Thoracic aorta (tissue), 2 donors: ENCODE measurements around the gene SLC1A1. TPM values are rescaled to one million over a fixed set of nuclear protein-coding genes. Genes with fewer than 3 reads are reported as not detected.
A peak's percentile ranks its signal among the peaks of the same experiment; 100 is the strongest.

Source experiments
- ATAC-seq: fragments of 150-250 bp; one replicate; pipeline ENCODE4 v1.8.0; 2017; ENCODE audit warnings: low read depth; ENCODE audit not compliant: insufficient number of reproducible peaks, low FRiP score
- DNase-seq: peaks from one replicate; pipeline ENCODE4 v3.0.0-alpha.2; 2020; ENCODE audit warnings: low spot score
- H3K27ac ChIP-seq, 2 donors: fragments of 200-600 bp; sonication (generic); 1 replicate in 1 of 2; 2 replicates in 1 of 2; pipeline ENCODE4 v1.5.1; 2016; ENCODE audit warnings: mild to moderate bottlenecking in 2 of 2, moderate library complexity in 2 of 2
- H3K27me3 ChIP-seq: fragments of 200-600 bp; sonication (generic); replicated peaks from 2 replicates; pipeline ENCODE4 v1.6.0; 2016; ENCODE audit warnings: mild to moderate bottlenecking; ENCODE audit not compliant: insufficient read depth
- H3K36me3 ChIP-seq: fragments of 200-600 bp; sonication (generic); one replicate; pipeline ENCODE4 v1.5.1; 2016
- H3K4me1 ChIP-seq, 2 donors: fragments of 200-600 bp; sonication (generic); 1 replicate in 1 of 2; 2 replicates in 1 of 2; pipeline versions ENCODE4 v1.5.1 to v1.6.0; 2016; ENCODE audit warnings: low read depth in 2 of 2, mild to moderate bottlenecking in 1 of 2; ENCODE audit not compliant: control insufficient read depth in 1 of 2
- H3K4me3 ChIP-seq: fragments of 200-600 bp; sonication (generic); 2 replicates; pipeline ENCODE4 v1.5.1; 2016; ENCODE audit warnings: mild to moderate bottlenecking
- H3K9me3 ChIP-seq: fragments of 200-600 bp; sonication (generic); 2 replicates; pipeline ENCODE4 v1.5.1; 2016
- CTCF ChIP-seq: fragments of 200-600 bp; sonication (generic); IDR thresholded peaks from one replicate; pipeline ENCODE4 v1.5.1; 2019; ENCODE audit warnings: antibody characterized with exemption
- total RNA-seq, 2 donors: library from RNA; depleted of rRNA; stranded (reverse); fragments of >200 nt; gene quantifications; one replicate each; pipeline versions ENCODE4 v1.1.0 to v1.2.3, GENCODE V29; 2016

SLC1A1 gene
- total RNA-seq, 2 donors from 2014 or later: 3.7 to 7.3 TPM

GRCh38 chr9:4575997-4576396, 85.7 kb downstream of the SLC1A1 start:
- Histone ChIP-seq H3K36me3 (no peaks in the 10 kb centered on the region), H3K9me3 (no peaks in the 10 kb centered on the region), H3K27me3 (no peaks in the 10 kb centered on the region), H3K27ac (no peak overlapping the region), H3K4me1 (peaks cover 6 to 17% of the 10 kb centered on the region in 2 donors), H3K4me3 (no peak overlapping the region)
- no peak for TF ChIP-seq CTCF
- DNase-seq (no peak), ATAC-seq (no peak)

- H3K4me1 ChIP-seq: peaks cover 6 to 18% of the 10 kb centered on the region in 2 donors
- no peaks in the 10 kb centered on the region for H3K9me3 ChIP-seq
- no peak overlapping the region for H3K27ac ChIP-seq
- ATAC-seq: no peak
- no peaks in the 10 kb centered on the region for H3K36me3 ChIP-seq
- H3K4me3 ChIP-seq: no peak overlapping the region
- no peaks in the 10 kb centered on the region for H3K27me3 ChIP-seq
- DNase-seq: no peak
- no peak for TF ChIP-seq CTCF
Measured at GRCh38 chr9:4576448-4576847, 86.2 kb downstream of the SLC1A1 start.

- no peak for TF ChIP-seq CTCF
- no peaks in the 10 kb centered on the region for H3K27me3 ChIP-seq
- H3K4me3 ChIP-seq: no peak overlapping the region
- ATAC-seq (no peak), DNase-seq (no peak)
- H3K4me1 ChIP-seq: peaks cover 6 to 24% of the 10 kb centered on the region in 2 donors
- H3K9me3 ChIP-seq: no peaks in the 10 kb centered on the region
- no peaks in the 10 kb centered on the region for H3K36me3 ChIP-seq
- H3K27ac ChIP-seq: peak overlapping the region in 1 of 2 donors; percentile 50
Measured at GRCh38 chr9:4579001-4579400, 88.7 kb downstream of the SLC1A1 start.

DNA sequence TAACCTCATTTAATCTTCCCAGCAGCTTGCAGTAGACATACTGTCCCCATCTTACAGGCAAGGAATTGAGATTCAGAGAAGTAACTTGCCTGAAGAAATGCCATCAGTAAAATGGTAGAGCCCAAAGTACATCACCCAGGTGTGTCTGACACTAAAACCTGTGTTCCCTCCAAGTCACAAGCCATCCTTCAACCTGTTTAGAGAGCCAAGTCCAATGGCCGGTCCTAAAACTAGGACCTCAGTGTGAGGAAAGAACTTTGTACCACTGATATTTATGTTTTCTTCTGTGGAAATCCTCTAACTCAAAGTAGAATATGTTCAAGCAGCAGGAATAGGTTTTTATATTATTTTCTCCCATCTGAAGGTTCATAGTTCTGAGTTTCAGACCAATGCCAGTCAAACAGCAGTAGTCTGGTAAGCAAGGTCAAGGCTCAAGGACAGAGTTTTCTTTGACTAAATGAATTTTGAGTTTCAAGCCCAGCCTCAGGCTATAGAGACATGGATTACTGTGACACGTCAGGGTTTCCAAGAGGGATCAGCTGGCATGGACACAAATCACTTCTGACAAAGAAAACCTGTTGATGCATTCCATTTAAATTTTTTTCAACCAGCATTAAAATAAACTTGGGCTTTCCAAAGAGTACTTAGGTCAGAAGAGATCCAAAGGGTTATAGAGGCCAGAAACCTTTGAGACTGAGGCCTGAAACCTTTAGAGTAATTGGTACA, 90.9 kb downstream of the SLC1A1 start:
- ATAC-seq (no peak), DNase-seq (no peak)
- Histone ChIP-seq H3K9me3 (no peaks in the 10 kb centered on the region), H3K27me3 (no peaks in the 10 kb centered on the region), H3K27ac (no peak overlapping the region), H3K4me3 (no peak overlapping the region), H3K36me3 (no peaks in the 10 kb centered on the region), H3K4me1 (peaks cover 6 to 24% of the 10 kb centered on the region in 2 donors)
- no peak for TF ChIP-seq CTCF

GRCh38 chr9:4581861-4582565, 91.7 kb downstream of the SLC1A1 start:
- no peaks in the 10 kb centered on the region for H3K9me3 ChIP-seq
- H3K4me1 ChIP-seq: peaks cover 6 to 24% of the 10 kb centered on the region in 2 donors
- no peak overlapping the region for H3K4me3 ChIP-seq
- TF ChIP-seq CTCF: no peak
- no peaks in the 10 kb centered on the region for H3K36me3 ChIP-seq
- no peaks in the 10 kb centered on the region for H3K27me3 ChIP-seq
- ATAC-seq (no peak), DNase-seq (no peak)
- no peak overlapping the region for H3K27ac ChIP-seq
